CMK (cell line): ENCODE results near the gene GNG7.
"Not testable (repeated sequence)": the region's sequence is repeated elsewhere in the genome, so short reads cannot be mapped to it uniquely, and the experiment has no call there.

Experiments used
- DNase-seq: peaks from one replicate; pipeline ENCODE4 v3.0.0-alpha.2; 2010; ENCODE audit warnings: low read depth

The GNG7 gene

DNA sequence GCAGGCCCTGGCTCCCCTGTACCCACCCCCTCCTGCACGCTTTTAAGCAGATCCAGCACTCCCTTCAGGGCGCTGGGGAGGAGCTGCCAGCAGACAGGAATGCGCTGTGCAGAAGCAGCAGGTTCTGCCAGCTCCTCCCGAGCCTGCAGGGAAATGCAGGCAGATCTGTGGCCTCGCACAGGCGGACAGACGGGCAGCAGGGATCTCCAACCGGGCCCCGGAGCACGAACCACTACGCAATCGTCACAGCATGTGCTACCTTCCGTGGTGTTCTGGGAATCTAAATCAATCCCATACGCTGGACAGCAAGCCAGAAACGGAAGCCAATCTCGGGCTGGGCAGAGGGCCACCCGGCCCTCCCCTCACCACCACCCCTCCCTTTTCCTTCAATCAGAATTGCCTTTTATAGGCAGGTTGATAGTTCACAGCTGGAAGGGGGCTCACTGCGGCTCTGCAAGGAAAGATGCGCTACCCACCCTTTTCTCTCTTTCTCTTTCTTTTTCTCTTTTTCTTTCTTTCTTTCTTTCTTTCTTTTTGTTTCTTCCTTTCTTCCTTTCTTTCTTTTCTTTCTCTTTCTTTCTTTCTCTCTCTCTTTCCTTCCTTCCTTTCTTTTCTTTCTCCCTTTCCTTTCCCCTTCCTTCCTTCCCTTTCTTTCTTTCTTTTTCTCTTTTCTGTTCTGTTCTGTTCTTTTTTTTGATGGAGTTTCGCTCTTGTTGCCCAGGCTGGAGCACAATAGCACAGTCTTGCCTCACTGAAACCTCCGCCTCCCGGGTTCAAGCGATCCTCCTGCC is 99.9 kb downstream of the GNG7 start:
- DNase-seq, result no peak

DNA sequence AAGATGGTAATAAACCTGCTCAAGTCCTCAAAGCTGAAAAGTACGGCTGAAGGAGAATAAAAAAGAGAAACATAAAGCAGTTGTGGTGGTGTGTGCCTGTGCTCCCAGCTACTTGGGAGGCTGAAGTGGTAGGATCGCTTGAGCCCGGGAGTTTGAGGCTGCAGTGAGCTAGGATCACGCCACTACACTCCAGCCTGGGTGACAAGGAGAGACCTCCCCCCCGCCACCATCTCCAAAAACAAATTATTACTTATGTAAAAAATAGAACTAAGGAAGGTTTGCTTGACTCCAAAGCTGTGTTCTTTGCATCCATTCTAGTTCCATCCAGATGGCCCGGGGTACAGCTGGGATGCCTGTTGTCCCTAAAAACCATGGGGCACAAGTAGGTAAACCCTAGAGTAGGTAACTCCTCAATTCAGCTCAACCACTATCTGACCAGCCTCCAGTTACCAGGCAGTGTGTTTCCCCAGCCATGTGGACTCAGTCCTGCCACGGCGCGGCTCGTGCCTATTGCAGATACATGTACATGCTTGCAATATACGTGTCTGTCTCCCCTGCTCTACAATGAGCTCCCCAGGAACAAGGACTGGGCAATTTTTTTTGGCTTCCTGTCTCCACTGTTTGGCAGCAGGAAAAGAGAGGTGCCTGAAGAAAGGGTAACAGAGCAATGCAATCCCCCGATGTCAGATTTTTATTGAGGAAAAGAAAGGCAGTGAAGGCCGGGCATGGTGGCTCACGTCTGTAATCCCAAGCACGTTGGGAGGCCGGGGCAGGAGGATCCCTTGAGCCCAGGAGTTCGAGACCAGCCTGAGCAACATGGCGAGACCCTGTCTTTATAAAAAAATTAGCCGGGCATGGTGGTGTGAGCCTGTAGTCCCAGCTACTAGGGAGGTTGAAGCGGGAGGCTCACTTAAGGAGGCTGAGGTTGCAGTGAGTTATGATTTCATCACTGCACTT is 101.3 kb downstream of the GNG7 start:
- no peak for DNase-seq

DNA sequence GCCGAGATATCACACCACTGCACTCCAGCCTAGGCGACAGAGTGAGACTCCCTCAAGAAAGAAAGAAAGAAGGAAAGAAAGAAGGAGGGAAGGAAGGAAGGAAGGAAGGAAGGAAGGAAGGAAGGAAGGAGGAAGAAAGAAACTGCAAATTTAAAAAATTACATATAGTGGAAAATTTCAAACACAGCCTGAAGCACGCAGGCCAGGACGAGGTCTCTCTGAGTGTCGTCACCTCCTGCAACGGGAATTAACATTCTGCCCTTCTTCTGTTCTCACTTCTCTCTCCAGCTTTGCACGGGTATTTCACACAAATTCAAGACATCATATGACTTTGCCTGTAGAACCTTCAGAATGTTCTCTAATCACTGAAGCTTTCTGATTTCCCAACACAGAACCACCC is 108.2 kb downstream of the GNG7 start:
- no peak for DNase-seq

DNA sequence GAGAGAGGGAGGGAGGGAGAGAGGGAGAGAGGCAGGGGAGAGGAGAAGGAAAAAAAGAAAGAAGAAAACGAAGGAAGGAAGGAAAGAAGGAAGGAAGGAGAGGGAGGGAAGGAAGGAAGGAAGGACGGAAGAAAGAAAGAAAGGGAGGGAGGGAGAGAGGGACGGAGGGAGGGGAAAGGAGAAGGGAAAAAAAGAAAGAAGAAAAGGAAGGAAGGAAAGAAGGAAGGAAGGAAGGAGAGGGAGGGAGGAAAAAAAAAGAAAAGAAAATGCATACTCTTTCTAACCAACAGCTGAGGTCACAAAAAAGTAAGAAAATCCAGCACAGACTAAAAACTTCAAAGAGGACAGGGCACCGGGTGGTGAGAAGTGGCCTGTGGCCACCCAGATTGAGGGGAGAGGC is 109.7 kb downstream of the GNG7 start:
- DNase-seq, result no peak

DNA sequence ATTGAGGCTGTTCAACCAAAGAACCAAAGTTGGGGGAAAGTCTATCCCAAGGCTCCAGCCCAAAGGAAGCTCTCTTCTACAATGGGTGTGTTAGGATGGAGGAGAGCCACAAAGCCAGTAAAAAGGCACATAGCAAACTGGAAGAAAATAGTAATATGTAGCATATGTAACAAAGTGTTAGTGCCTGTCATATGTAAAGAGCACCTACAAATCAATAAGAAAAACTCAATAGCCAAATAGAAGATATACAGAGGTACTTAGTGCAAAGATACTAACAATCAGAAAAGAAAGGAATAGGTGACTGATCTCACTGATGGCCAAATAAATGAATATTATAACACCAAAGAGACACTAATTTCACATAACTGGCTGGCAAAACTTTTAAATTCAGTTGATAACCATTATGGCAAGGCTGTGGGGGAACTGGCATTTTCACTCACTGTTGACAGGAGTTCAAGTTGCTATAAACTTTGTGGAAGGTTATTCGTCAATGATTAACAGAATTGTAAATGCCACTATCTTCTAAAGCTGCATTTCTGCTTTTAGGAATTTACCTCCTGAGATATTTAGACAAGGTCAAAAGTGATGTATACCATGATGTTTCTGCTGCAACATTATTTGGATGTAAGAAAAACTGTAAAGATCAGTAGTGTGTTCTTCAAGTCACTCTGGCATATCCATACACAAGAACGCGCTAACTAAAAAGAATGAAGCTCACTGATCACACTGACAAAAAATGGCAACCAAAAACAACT is 110.8 kb downstream of the GNG7 start:
- DNase-seq, result no peak

DNA sequence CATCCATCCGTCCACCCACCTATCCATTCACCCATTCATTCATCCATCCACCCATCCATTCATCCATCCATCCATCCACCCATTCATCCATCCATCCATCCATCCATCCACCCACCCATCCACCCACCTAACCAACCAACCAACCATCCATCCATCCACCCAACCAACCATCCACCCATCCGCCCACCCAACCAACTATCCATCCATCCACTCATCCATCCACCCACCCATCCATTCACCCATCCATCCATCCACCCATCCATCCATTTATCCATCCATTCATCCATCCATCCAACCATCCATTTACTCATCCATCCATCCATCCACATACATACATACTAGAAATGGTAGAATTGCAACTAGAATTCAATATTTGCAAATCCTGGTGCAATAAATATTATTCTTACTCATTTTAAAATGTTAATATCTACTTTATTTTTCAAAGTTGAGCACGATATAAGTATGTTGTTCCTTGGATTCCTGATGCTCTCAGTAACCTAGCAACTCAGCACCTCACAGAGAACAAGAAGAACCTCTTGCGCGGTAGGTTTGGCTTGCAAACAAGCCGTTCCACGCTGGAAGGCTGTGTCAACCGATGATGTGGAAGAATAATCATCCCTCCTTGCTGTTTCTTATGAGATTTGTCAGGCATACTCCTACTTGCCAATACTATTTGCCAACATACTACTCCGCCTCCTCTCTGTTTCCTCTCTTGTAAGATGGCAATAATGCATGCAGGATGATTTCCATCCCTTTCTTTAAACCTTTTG is 111.7 kb downstream of the GNG7 start:
- no peak for DNase-seq

DNA sequence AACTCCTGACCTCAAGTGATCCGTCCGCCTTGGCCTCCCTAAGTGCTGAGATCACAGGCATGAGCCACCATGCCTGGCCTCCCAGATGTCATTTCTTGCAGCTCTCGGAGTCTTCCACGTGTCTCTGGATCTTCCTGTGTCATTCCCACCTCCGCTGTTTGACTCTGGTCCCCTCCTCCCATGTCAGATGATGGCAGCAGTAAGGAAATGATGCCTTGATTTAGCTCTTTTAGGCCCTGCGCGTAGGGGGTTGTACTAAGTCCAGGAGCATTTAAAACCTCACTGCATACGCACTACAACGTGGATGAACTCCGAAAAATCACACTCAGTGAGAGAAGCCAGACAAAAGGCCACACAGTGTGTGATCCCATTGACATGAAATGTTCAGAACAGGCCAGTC is 113.1 kb downstream of the GNG7 start:
- DNase-seq, result no peak

DNA sequence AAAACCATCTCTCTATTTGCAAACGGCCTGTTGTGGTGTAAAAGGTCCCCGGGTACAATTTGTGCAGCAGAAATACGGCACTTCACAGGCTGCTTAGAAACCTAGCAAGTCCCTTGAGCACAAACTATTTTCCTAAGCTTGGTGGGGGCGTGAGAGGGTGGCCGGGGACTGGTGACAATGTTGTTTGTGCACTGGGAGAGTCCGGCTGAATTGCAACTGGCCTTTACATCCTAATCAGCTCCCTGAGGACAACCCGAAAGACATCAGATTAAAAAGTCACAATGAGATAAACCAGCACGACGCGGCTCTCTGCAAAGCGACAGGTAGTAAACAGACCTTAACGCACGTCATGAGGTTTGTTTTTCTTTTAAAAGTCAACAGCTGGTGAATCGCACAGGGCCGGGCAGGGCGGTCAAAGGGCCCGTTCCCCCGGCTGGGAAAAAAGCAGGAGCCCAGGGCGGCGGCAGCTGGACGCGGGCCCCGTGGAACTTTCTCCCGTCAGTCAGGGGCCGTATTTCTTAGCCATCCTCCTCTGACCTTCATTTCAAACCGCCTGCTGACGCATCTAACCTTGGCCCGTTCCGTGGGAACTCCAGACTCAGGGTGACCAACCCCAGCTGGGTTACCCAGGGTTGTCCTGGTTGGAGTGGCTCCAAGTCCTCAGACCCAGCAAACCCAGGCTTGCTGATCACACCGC is 114.3 kb downstream of the GNG7 start:
- DNase-seq, result no peak

DNA sequence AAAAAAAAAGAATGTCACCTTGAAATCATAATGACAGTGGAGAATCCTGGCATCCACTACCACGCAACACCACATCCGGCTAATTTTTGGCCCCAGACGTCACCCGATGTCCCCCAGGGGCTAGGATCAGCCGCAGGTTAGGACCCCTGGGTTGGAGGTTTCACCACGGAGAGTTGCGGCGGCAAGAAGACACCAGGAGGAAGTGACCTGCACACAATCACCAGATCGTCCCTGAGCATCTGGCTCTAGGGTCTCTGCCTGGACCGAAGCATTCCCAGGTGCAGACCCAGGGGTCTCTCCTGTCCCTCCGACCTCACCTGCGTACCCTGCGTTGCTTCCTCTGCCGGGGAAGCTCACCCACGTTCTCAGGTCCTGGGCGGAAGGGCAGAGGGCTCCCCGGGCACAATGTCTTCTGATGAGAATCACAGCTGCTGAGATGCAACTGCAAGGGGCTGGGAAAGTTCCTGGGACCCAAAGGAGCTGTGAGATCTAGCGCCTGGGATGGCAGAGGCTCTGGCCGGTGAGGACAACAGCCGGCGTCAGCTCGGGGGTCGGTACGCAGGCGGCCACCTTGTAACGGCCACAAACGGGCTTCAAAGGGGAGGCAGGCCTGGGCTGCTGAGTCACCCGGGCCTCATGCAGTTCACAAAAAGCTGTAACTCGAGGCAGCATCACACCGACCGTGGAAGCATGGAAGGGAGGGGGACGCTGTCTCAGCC is 115.3 kb downstream of the GNG7 start:
- no peak for DNase-seq

DNA sequence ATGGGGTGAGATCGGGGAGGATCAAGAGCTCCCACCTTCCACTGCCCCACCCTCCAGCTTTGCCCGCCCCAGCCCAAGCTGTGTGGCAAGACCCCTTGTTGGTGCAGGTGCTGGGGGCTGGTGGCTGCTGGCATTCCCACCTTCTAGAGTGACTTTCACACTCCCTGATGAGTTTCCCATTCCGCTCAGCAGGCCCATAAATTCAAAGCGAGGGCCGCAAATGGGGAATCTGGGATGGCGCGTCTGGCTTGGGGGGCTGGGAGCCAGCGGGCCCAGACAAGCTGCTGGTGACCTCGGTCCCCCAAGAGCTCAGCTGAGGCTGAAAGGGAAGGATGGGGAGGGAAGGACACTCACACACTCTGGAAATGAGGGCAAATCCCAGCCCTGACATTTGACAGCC is 116.3 kb downstream of the GNG7 start:
- DNase-seq, result no peak

DNA sequence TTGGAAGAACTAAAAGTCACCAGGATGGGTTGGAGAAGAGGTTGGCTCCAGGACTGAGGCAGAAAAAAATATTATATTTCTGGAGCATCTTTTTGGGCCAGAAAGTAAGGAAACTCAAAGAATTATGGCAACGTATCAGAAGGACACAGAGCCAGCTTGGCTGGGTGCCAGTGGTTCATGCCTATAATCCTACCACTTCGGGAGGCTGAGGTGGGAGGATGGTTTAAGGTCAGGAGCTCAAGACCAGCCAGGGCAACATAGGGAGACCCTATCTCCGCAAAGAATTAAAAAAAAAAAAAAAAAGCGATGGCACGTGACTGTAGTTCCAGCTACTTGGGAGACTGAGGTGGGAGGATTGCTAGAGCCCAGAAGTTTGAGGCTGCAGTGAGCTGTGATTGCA is 118.5 kb downstream of the GNG7 start:
- DNase-seq, result no peak

DNA sequence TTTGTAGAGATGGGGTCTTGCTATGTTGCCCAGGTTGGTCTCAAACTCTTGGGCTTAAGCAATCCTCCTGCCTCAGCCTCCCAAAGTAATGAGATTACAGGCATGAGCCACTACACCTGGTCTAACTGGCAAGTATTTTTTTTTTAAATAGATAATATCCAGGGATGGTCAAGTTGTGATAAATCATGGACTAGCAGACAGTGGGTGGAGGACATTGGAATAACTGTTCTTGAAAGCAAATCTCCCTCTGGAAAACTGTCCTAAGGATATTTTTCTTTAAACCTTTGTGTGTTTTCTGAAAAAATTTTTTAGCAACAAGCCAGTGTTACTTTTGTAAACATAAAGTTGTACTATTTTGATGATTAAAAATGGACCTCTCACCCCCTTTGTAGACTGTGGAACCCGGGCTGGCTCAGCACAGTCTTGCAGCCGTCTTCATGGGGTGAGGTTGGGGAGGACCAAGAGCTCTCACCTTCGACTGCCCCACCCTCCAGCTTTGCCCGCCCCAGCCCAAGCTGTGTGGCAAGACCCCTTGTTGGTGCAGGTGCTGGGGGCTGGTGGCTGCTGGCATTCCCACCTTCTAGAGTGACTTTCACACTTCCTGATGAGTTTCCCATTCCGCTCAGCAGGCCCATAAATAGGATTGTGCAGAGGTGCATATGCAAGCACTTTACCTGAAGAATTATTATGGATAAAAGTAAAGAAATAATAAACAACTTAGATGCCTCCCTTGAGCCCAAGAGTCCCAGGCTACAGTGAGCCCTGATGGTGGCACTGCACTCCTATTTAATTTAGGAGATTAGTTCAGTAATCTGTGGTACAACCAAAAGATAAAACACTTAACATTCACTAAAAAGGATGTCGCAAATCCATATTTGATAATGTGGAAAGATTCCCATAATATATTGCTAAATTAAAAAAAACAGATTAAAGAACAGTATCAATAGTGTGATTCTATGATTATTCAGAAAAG is 119.2 kb downstream of the GNG7 start:
- no peak for DNase-seq

DNA sequence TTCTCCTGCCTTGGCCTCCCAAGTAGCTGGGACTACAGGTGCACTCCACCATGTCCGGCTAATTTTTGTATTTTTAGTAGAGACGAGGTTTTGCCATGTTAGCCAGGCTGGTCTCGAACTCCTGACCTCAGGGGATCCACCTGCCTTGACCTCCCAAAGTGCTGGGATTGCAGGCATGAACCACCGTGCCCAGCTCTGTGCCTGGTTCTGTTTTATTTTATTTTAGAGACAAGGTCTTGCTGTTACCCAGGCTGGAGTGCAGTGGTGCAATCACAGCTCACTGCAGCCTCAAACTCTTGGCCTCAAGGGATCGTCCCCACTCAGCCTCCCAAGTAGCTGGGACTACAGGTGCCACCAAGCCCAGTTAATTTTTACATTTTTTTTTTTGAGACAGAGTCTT is 122.1 kb downstream of the GNG7 start:
- not testable (repeated sequence) for DNase-seq

DNA sequence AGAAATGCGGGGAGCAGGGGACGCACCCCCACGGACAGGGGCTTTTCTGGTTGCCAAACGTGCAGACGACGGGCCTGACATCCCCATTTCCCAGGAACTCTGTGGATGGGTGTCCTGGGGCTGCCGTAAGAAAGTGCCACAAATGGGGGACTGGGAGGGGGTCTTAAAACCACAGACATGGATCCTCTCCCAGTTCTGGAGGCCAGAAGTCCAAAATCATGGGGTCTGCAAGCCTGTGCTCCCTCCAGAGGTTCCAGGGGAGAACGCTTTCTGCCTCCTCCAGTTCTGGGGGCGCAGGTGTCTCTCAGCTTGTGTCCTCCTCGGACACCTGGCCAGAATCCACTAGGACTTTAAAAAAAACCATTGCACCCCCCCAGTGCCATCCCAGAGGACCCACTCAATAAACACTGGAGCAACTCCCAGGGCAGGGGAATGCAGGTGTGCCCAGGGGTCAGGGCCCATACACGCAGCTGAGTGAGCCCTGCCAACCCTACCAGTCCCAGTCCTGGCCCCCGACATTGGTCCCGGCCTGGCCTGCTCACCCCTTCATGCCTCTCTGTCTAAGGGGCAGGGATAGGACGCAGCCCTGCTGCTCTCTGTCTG is 122.7 kb downstream of the GNG7 start:
- no peak for DNase-seq

DNA sequence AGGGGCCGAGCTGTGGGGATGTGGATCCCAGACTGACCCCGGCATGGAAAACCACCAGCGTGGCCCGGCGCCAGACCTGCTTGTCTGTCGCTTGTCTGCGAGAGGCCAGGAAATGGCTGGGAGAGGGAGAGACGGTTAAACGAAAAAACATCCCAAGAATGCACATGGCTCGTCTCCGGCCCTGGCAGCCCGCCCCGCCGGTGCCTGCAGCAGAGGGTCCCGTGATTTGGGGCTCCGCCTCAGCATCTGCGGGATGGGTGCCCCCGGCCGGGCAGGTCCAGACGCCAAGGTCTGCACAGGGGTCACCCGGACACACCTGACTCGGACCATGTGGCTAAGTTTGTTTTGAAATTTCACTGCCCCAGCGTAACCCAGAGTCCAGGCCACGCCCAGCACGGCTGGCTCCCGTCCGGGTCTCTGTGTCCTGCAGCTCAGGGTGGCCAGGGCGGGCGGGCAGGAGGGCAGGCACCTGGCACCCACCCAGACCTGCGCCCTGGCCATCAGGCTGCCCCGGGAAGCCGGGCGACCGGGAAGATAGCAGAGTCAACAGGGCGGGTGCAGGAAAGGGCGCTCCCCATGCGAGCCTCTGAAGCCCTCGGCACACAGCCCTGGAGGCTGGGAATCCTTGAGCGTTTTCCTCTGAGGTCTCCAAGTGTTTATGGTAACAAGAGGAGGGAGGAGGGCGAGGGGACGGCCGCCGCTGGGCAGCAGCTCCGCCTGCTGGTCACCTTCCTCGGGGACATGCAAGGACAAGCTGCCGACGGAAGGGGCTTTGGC is 123.4 kb downstream of the GNG7 start:
- DNase-seq, result peak; percentile 60

DNA sequence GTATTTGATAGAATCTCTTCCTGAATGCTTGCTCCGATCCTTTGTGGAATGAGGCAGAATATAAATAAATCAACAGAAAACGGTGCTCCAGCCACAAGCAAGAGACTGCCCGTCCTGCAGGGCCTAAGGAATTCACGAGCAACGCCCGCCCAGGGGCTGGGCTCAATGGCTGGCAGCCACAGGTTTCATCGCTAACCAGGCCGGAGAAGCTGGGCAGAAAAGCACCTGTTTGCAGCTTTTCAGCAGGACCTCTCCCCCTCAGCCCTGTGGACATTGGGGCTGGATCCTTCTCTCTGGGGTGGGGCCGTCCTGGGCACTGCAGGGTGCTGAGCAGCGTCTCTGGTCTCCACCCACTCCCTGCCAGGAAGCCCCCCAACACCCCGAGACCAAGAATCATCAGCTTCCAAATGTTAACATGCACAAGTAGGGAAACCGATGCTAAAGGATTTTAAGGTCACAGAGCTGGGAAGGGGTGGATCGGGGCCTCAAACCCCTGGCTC is 124.1 kb downstream of the GNG7 start:
- no peak for DNase-seq

DNA sequence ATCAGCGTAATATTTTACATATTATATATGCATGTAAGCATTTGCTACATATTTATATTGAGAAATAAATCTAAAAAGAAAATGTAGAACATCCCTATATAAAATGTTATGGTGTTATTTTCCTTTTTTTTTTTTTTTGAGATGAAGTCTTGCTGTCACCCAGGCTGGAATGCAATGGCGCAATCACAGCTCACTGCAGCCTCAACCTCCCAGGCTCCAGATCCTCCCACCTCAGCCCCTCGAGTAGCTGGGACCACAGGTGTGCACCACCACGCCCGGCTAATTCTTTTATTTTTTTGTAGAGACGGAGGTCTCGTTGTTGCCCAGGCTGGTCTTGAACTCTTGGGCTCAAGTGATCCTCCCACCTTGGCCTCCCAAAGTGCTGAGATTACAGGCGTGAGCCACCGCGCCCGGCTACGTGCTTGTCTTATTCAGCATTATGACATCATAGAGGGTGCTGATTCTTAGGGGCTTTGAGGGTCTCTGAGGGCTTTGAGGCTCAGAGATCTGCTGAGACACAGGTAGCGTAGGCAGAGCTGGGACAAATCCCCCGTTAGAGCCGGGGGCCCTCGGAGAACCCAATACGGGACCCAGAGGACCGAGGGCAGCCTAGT is 124.7 kb downstream of the GNG7 start:
- no peak for DNase-seq
